GM18909 (cell line): ENCODE measurements around the gene RGS6.

Source experiments
- ATAC-seq: cut with Tn5 transposase; IDR thresholded peaks from one replicate; pipeline ENCODE4 v1.9.1; 2021; ENCODE audit warnings: mild to moderate bottlenecking; ENCODE audit not compliant: unreplicated experiment, poor library complexity

Gene RGS6

GRCh38 chr14:72610096-72610830 is 678.0 kb downstream of the RGS6 start:
- no peak for ATAC-seq

GRCh38 chr14:72610831-72611200 is 678.6 kb downstream of the RGS6 start:
- no peak for ATAC-seq

- ATAC-seq, result no peak
Measured at GRCh38 chr14:72611506-72611905, 679.3 kb downstream of the RGS6 start.

GRCh38 chr14:72612041-72612440 is 679.8 kb downstream of the RGS6 start:
- ATAC-seq, result no peak

- no peak for ATAC-seq
Measured at GRCh38 chr14:72613231-72613974, 681.2 kb downstream of the RGS6 start.

- no peak for ATAC-seq
Measured at GRCh38 chr14:72613975-72614319, 681.7 kb downstream of the RGS6 start.

GRCh38 chr14:72614365-72614764 is 682.1 kb downstream of the RGS6 start:
- no peak for ATAC-seq

- ATAC-seq, result no peak
Measured at GRCh38 chr14:72614891-72615415, 682.7 kb downstream of the RGS6 start.

GRCh38 chr14:72615451-72616121 is 683.4 kb downstream of the RGS6 start:
- no peak for ATAC-seq
